Measurements from ENCODE around the gene DCHS1.
A peak's percentile ranks its signal among the peaks of the same experiment; 100 is the strongest.

Gene DCHS1

GRCh38 chr11:6604081-6604626 lies 51.5 kb downstream of the DCHS1 start:
- Histone ChIP-seq H3K4me1 (ENCODE audit: insufficient read depth, low read length, poor library complexity, severe bottlenecking) (peaks cover 72% of the 10 kb centered on the region), H3K4me2 (ENCODE audit: low read depth, low read length, poor library complexity, severe bottlenecking) (peak overlapping the region; percentile 85), H3K4me3 (ENCODE audit: low read length, poor library complexity, severe bottlenecking) (peak overlapping the region; percentile 99), H3K9me3 (ENCODE audit: insufficient read depth, low read depth, low read length) (no peaks in the 10 kb centered on the region), H3K9ac (ENCODE audit: low read depth, low read length, poor library complexity, severe bottlenecking) (peak overlapping the region; percentile 97), H3K27me3 (ENCODE audit: insufficient read depth, low read length, poor library complexity, severe bottlenecking) (no peaks in the 10 kb centered on the region), H3K36me3 (ENCODE audit: insufficient read depth, low read length) (peaks cover 32% of the 10 kb centered on the region; the same call in 1 of the 2 replicates), H2AFZ (ENCODE audit: low read length) (peak overlapping the region; percentile 87), H3K9me2 (replicated peaks; ENCODE audit: low read depth, low read length) (no peaks in the 10 kb centered on the region), H3F3A (ENCODE audit: low read depth) (0 out of 2 replicates have a peak, but pooled peaks cover 10% of the 10 kb centered on the region), H3K79me2 (ENCODE audit: insufficient read depth, low read length) (peaks cover 98% of the 10 kb centered on the region), H4K20me1 (ENCODE audit: insufficient read depth, low read length, poor library complexity, severe bottlenecking) (peaks cover 52% of the 10 kb centered on the region)
- TF ChIP-seq EZH2phosphoT487 (IDR thresholded peaks at IDR 0.05; ENCODE audit: borderline replicate concordance) = no peak
- TF ChIP-seq, protein P1, sequence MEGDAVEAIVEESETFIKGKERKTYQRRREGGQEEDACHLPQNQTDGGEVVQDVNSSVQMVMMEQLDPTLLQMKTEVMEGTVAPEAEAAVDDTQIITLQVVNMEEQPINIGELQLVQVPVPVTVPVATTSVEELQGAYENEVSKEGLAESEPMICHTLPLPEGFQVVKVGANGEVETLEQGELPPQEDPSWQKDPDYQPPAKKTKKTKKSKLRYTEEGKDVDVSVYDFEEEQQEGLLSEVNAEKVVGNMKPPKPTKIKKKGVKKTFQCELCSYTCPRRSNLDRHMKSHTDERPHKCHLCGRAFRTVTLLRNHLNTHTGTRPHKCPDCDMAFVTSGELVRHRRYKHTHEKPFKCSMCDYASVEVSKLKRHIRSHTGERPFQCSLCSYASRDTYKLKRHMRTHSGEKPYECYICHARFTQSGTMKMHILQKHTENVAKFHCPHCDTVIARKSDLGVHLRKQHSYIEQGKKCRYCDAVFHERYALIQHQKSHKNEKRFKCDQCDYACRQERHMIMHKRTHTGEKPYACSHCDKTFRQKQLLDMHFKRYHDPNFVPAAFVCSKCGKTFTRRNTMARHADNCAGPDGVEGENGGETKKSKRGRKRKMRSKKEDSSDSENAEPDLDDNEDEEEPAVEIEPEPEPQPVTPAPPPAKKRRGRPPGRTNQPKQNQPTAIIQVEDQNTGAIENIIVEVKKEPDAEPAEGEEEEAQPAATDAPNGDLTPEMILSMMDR (conservative IDR thresholded peaks at IDR 0.05; ENCODE audit: low read length) = peak; percentile 43

GRCh38 chr11:6603287-6604080 lies 52.1 kb downstream of the DCHS1 start, which contains the start of the genes ILK and RRP8:
ILK (plus strand) TSS chr11:6603774; CDS start chr11:6604272, 498 bp downstream.
RRP8 (minus strand) TSS chr11:6603616; CDS start chr11:6603502, 114 bp downstream.
- Histone ChIP-seq H3K27me3 (ENCODE audit: insufficient read depth, low read length, poor library complexity, severe bottlenecking) (no peaks in the 10 kb centered on the region), H3K4me1 (ENCODE audit: insufficient read depth, low read length, poor library complexity, severe bottlenecking) (peaks cover 79% of the 10 kb centered on the region), H3K9ac (ENCODE audit: low read depth, low read length, poor library complexity, severe bottlenecking) (peak within 1 kb of the TSS; percentile 97), H3K9me2 (replicated peaks; ENCODE audit: low read depth, low read length) (no peaks in the 10 kb centered on the region), H3K36me3 (ENCODE audit: insufficient read depth, low read length) (peaks cover 29% of the 10 kb centered on the region; the same call in 1 of the 2 replicates), H3K4me2 (ENCODE audit: low read depth, low read length, poor library complexity, severe bottlenecking) (peak within 1 kb of the TSS; percentile 97), H3K4me3 (ENCODE audit: low read length, poor library complexity, severe bottlenecking) (peak within 1 kb of the TSS; percentile 99), H3K9me3 (ENCODE audit: insufficient read depth, low read depth, low read length) (no peaks in the 10 kb centered on the region), H2AFZ (ENCODE audit: low read length) (peak within 1 kb of the TSS; percentile 87), H3F3A (ENCODE audit: low read depth) (0 out of 2 replicates have a peak, but pooled peaks cover 10% of the 10 kb centered on the region), H4K20me1 (ENCODE audit: insufficient read depth, low read length, poor library complexity, severe bottlenecking) (peaks cover 54% of the 10 kb centered on the region), H3K79me2 (ENCODE audit: insufficient read depth, low read length) (peaks cover 98% of the 10 kb centered on the region)
- no peak for TF ChIP-seq EZH2phosphoT487 (IDR thresholded peaks at IDR 0.05; ENCODE audit: borderline replicate concordance)
- TF ChIP-seq, protein P1 (conservative IDR thresholded peaks at IDR 0.05; ENCODE audit: low read length) = no peak

DNA sequence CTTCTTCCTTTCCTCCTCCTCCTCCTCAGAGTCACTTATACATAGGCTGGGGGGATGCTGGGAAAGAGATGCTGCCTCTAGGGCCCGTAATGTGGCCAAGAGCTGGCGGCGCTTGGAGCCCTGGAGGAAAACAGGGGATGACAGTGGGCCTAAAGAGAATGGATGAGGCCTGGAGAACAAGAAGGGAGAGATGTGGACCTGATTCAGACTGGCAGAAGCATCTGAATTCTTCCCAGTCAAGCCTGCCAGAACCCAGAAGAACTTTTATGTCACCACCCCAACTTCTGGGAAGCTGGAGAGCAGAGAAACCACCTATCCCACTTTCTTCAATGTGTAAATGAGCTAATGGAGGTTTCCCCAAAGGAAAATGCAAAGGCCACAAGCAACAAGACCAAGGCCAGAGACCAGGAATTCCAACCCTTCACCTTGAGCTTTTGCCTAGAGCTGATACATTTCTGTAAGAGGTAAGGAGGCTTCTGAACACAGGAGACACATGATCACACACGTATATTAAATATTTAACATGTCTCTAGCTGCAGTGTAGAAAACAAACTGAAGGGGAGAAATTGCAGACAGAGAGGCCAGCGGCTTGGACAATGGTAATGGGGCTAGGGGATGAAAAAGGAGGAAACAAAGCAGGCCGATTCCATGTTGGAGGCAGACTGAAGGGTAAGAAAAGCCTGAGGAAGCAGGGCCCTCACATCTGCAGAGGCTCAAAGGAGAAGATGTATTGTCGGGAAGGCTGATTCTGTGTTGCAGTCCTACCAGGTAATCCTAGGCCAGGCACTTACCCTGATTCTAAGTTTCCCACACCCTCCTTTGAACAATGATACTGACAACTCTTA lies 53.3 kb downstream of the DCHS1 start:
- Histone ChIP-seq H3K4me1 (ENCODE audit: insufficient read depth, low read length, poor library complexity, severe bottlenecking) (peaks cover 68% of the 10 kb centered on the region), H3K4me2 (ENCODE audit: low read depth, low read length, poor library complexity, severe bottlenecking) (peak overlapping the region; percentile 97), H3K9me3 (ENCODE audit: insufficient read depth, low read depth, low read length) (no peaks in the 10 kb centered on the region), H3K9ac (ENCODE audit: low read depth, low read length, poor library complexity, severe bottlenecking) (peak overlapping the region; percentile 97), H3K27me3 (ENCODE audit: insufficient read depth, low read length, poor library complexity, severe bottlenecking) (no peaks in the 10 kb centered on the region), H3K79me2 (ENCODE audit: insufficient read depth, low read length) (peaks cover 94% of the 10 kb centered on the region), H4K20me1 (ENCODE audit: insufficient read depth, low read length, poor library complexity, severe bottlenecking) (peaks cover 50% of the 10 kb centered on the region), H3K4me3 (ENCODE audit: low read length, poor library complexity, severe bottlenecking) (peak overlapping the region; percentile 99), H3K9me2 (replicated peaks; ENCODE audit: low read depth, low read length) (no peaks in the 10 kb centered on the region), H2AFZ (ENCODE audit: low read length) (no peak overlapping the region), H3F3A (ENCODE audit: low read depth) (0 out of 2 replicates have a peak, but pooled peaks cover 8% of the 10 kb centered on the region), H3K36me3 (ENCODE audit: insufficient read depth, low read length) (peaks cover 22% of the 10 kb centered on the region; the same call in 1 of the 2 replicates)
- TF ChIP-seq EZH2phosphoT487 (IDR thresholded peaks at IDR 0.05; ENCODE audit: borderline replicate concordance) = no peak
- TF ChIP-seq, protein P1 (conservative IDR thresholded peaks at IDR 0.05; ENCODE audit: low read length) = no peak
